IMR-90 (cell line): Measurements from ENCODE around the gene TMUB1. TPM values are rescaled to one million over a fixed set of nuclear protein-coding genes. Genes with fewer than 3 reads are reported as not detected.

Source experiments
- ATAC-seq: fragments of 200-7000 bp; cut with Tn5 transposase; 2 replicates; pipeline ENCODE4 v1.9.1; 2020; ENCODE audit warnings: low read depth, mild to moderate bottlenecking, moderate library complexity
- BruUV-seq: library from RNA; stranded (reverse); fragments of 400-500 nt; replicated peaks from 2 replicates; lab custom pipeline; 2021; lab: Mats Ljungman, UMichigan
- CTCF ChIA-PET: fragments of 300-600 bp; formaldehyde crosslinking; extraction: SDS; loops from one replicate; lab custom pipeline; 2021; ENCODE audit warnings: antibody characterized with exemption; lab: Yijun Ruan, JAX
- POLR2A ChIA-PET: fragments of 300-600 bp; sonication (Branson Sonifier 250); formaldehyde crosslinking; loops from one replicate; lab custom pipeline; 2022; ENCODE audit warnings: antibody characterized with exemption; ENCODE audit not compliant: unreplicated experiment; lab: Charles Lee
- DNase-seq: peaks from one replicate; pipeline ENCODE4 v3.0.0; 2013
- H2AFZ ChIP-seq: replicated peaks from 2 replicates; pipeline ENCODE3; 2013; ENCODE audit warnings: low read length, mild to moderate bottlenecking; ENCODE audit not compliant: poor library complexity
- H2AK5ac ChIP-seq: 2 replicates; pipeline ENCODE4 v1.6.1; 2013; ENCODE audit warnings: low read depth, low read length, inconsistent platforms
- H2AK9ac ChIP-seq: replicated peaks from 2 replicates; pipeline ENCODE3; 2013; ENCODE audit warnings: mild to moderate bottlenecking, low read depth, low read length, moderate library complexity; ENCODE audit not compliant: poor library complexity
- H2BK120ac ChIP-seq: 2 replicates; pipeline ENCODE4 v1.6.1; 2013; ENCODE audit warnings: low read depth, low read length, inconsistent platforms
- H2BK15ac ChIP-seq: 3 replicates; pipeline ENCODE4 v1.6.1; 2013; ENCODE audit warnings: low read depth, low read length, inconsistent platforms
- H2BK20ac ChIP-seq: 2 replicates; pipeline ENCODE4 v1.6.1; 2013; ENCODE audit warnings: low read depth, mild to moderate bottlenecking, inconsistent platforms, low read length, moderate library complexity
- H2BK5ac ChIP-seq: 2 replicates; pipeline ENCODE4 v1.6.1; 2013; ENCODE audit warnings: mild to moderate bottlenecking, low read depth, low read length, inconsistent platforms; ENCODE audit not compliant: poor library complexity, severe bottlenecking
- H3K14ac ChIP-seq: replicated peaks from 2 replicates; pipeline ENCODE4 v1.6.1; 2013; ENCODE audit warnings: low read depth, low read length, inconsistent platforms
- H3K18ac ChIP-seq: 2 replicates; pipeline ENCODE4 v1.6.1; 2013; ENCODE audit warnings: low read depth, low read length, control low read depth
- H3K23ac ChIP-seq: 2 replicates; pipeline ENCODE4 v1.6.1; 2013; ENCODE audit warnings: low read depth, low read length, inconsistent platforms
- H3K27ac ChIP-seq: 2 replicates; pipeline ENCODE4 v1.5.1; 2013; ENCODE audit warnings: mild to moderate bottlenecking, control low read depth, low read length; ENCODE audit not compliant: insufficient read depth
- H3K27me3 ChIP-seq: 2 replicates; pipeline ENCODE4 v1.6.1; 2013; ENCODE audit warnings: low read length; ENCODE audit not compliant: control insufficient read depth, insufficient read depth
- H3K36me3 ChIP-seq: 2 replicates; pipeline ENCODE4 v1.6.1; 2013; ENCODE audit warnings: low read length, mixed read lengths; ENCODE audit not compliant: control insufficient read depth, insufficient read depth
- H3K4ac ChIP-seq: 2 replicates; pipeline ENCODE4 v1.6.1; 2013; ENCODE audit warnings: low read depth, low read length, inconsistent platforms
- H3K4me1 ChIP-seq: 2 replicates; pipeline ENCODE4 v1.6.1; 2013; ENCODE audit warnings: low read length, mixed read lengths; ENCODE audit not compliant: control insufficient read depth, insufficient read depth
- H3K4me2 ChIP-seq: 2 replicates; pipeline ENCODE4 v1.6.1; 2013; ENCODE audit warnings: low read depth, mild to moderate bottlenecking, control low read depth, low read length, moderate library complexity
- H3K4me3 ChIP-seq: 2 replicates; pipeline ENCODE4 v1.5.1; 2013; ENCODE audit warnings: low read depth, mild to moderate bottlenecking, control low read depth, low read length, moderate library complexity; ENCODE audit not compliant: insufficient read depth
- H3K56ac ChIP-seq: 2 replicates; pipeline ENCODE4 v1.6.1; 2013; ENCODE audit warnings: low read length, inconsistent platforms; ENCODE audit not compliant: insufficient read depth; ENCODE audit errors: extremely low read depth
- H3K79me1 ChIP-seq, 2 experiments: 2 replicates each; pipeline ENCODE4 v1.6.1; 2013; ENCODE audit warnings: low read length in 2 of 2, inconsistent platforms in 1 of 2, low read depth in 1 of 2
- H3K9ac ChIP-seq: 2 replicates; pipeline ENCODE4 v1.6.1; 2013; ENCODE audit warnings: low read depth, low read length, control low read depth
- H3K9me1 ChIP-seq: 2 replicates; pipeline ENCODE4 v1.6.1; 2013; ENCODE audit warnings: low read length, inconsistent platforms; ENCODE audit not compliant: insufficient read depth
- H3K9me3 ChIP-seq: 2 replicates; pipeline ENCODE4 v1.6.1; 2013; ENCODE audit warnings: low read length; ENCODE audit not compliant: control insufficient read depth, insufficient read depth
- H4K20me1 ChIP-seq: 2 replicates; pipeline ENCODE4 v1.6.1; 2013; ENCODE audit warnings: low read length, inconsistent platforms; ENCODE audit not compliant: insufficient read depth
- H4K5ac ChIP-seq: 2 replicates; pipeline ENCODE4 v1.6.1; 2013; ENCODE audit warnings: mild to moderate bottlenecking, low read depth, low read length, control low read depth
- H4K8ac ChIP-seq, 2 experiments: 2 replicates each; pipeline ENCODE4 v1.6.1; 2013; ENCODE audit warnings: low read depth in 2 of 2, low read length in 2 of 2, control low read depth in 1 of 2, inconsistent platforms in 1 of 2
- H4K91ac ChIP-seq: 2 replicates; pipeline ENCODE4 v1.6.1; 2013; ENCODE audit warnings: low read depth, low read length, inconsistent platforms; ENCODE audit not compliant: insufficient read depth
- BHLHE40 ChIP-seq: fragments of 150-350 bp; IDR thresholded peaks from 2 replicates; pipeline ENCODE4 v1.6.1; 2016; ENCODE audit warnings: mild to moderate bottlenecking, low read depth, low read length
- ELK1 ChIP-seq: fragments of 150-350 bp; IDR thresholded peaks from 2 replicates; pipeline ENCODE4 v1.6.1; 2016; ENCODE audit warnings: low read depth, mild to moderate bottlenecking, low read length, moderate library complexity, borderline replicate concordance
- WGBS, 2 experiments: methylation state at CpG; one replicate each; pipeline versions ENCODE4 v1.1.5 to v1.1.7; 2013; ENCODE audit warnings: missing lambda C conversion rate in 2 of 2; ENCODE audit not compliant: insufficient read length in 1 of 2; ENCODE audit errors: extremely low coverage in 2 of 2; 5-methylcytosine and 5-hydroxymethylcytosine counted together
- dilution Hi-C: fragments of 300-500 bp; cut with HindIII; formaldehyde crosslinking; loops from one replicate; pipeline ENCODE4 v1.14.3; 2018; ENCODE audit warnings: low sequenced_read_pairs; ENCODE audit not compliant: unreplicated experiment
- in situ Hi-C: fragments of 300-500 bp; cut with MboI; formaldehyde crosslinking; loops from 3 replicates; pipeline ENCODE4 v1.14.3; 2019; ENCODE audit warnings: low sequenced_read_pairs, inconsistent platforms, mixed read lengths
- intact Hi-C: fragments of 100-400 bp; cut with micrococcal nuclease; formaldehyde crosslinking; loops from 2 replicates; pipeline ENCODE4 v1.10.0; 2022
- polyA plus RNA-seq, 3 experiments: library from polyadenylated mRNA; depleted of rRNA; stranded (reverse); fragments of >200 nt; gene quantifications; 2 replicates each; pipeline ENCODE4 v1.2.3, GENCODE V29; 2012; ENCODE audit warnings: low replicate concordance in 1 of 3
- total RNA-seq: library from RNA; depleted of rRNA; stranded (reverse); fragments of >200 nt; gene quantifications from 2 replicates; pipeline ENCODE4 v1.2.3, GENCODE V29; 2012

Gene TMUB1
- total and polyA plus RNA-seq, 2 of the 4 experiments (the other 2 are of a cell fraction), result 6.8 to 29.8 TPM

GRCh38 chr7:151130741-151131157 is 47.5 kb upstream of the TMUB1 start:
- Histone ChIP-seq H2AK9ac (no peak overlapping the region), H4K91ac (no peak overlapping the region), H3K27ac (no peak overlapping the region), H3K14ac (no peak overlapping the region), H3K9me1 (no peaks in the 10 kb centered on the region; the same call in 1 of the 2 replicates), H3K23ac (no peak overlapping the region), H3K4me2 (no peak overlapping the region), H3K4me1 (no peaks in the 10 kb centered on the region), H3K79me1 (peaks cover 0 to 17% of the 10 kb centered on the region in 2 experiments; a peak in 2 of 4 replicates), H3K9me3 (no peaks in the 10 kb centered on the region), H2AFZ (no peak overlapping the region), H4K5ac (no peak overlapping the region), H2BK5ac (no peak overlapping the region), H3K9ac (no peak overlapping the region), H4K8ac (no peak overlapping the region), H3K36me3 (peaks cover 76% of the 10 kb centered on the region), H2BK120ac (no peak overlapping the region), H2BK15ac (no peak overlapping the region), H3K56ac (no peak overlapping the region), H2AK5ac (no peak overlapping the region), H3K18ac (no peak overlapping the region), H2BK20ac (no peak overlapping the region), H4K20me1 (peaks cover 17% of the 10 kb centered on the region), H3K4ac (no peak overlapping the region), H3K4me3 (no peak overlapping the region), H3K27me3 (no peaks in the 10 kb centered on the region)
- in situ Hi-C loops, result no loop called here
- dilution Hi-C loops, result no loop called here
- intact Hi-C loops, result no loop called here
- ATAC-seq (no peak), DNase-seq (no peak)
- WGBS, 2 experiments, result 93% methylated on average over 14 of the region's 17 CpGs; no CpG with 5 or more reads in 1 of the 2 experiments
- no TSS peak for BruUV-seq
- TF ChIP-seq BHLHE40, result no peak
- no peak for TF ChIP-seq ELK1
- CTCF ChIA-PET, result no interaction called here
- POLR2A ChIA-PET, result no interaction called here
